GM10248 (cell line): ENCODE results near the gene KLK12.

ENCODE experiments used
- CTCF ChIA-PET: fragments of 300-600 bp; sonication (Branson Sonifier 250); formaldehyde crosslinking; extraction: SDS; loops from one replicate; lab custom pipeline; 2021; ENCODE audit warnings: antibody characterized with exemption; lab: Yijun Ruan, JAX
- POLR2A ChIA-PET: fragments of 350-650 bp; sonication (Branson Sonifier 250); formaldehyde crosslinking; extraction: SDS; loops from one replicate; lab custom pipeline; 2020; ENCODE audit warnings: antibody characterized with exemption; lab: Yijun Ruan, JAX
- DNase-seq: peaks from one replicate; pipeline ENCODE4 v3.0.0; 2012; ENCODE audit errors: extremely low spot score
- CTCF ChIP-seq: IDR thresholded peaks from 2 replicates; pipeline ENCODE4 v1.5.1; 2012; ENCODE audit warnings: mild to moderate bottlenecking, low read depth; ENCODE audit errors: extremely low read depth, missing control alignments, control extremely low read depth

The KLK12 gene

GRCh38 chr19:51022526-51022925 is 12.3 kb downstream of the KLK12 start:
- ChIA-PET CTCF (interaction anchor here (4.6 kb wide), 1 partner anchor 73 kb away, joined by 19 read pairs; no protein-coding TSS in a partner anchor), POLR2A (no interaction called here)
- no peak for DNase-seq
- TF ChIP-seq CTCF, result no peak

GRCh38 chr19:51020988-51021651 is 13.7 kb downstream of the KLK12 start:
- TF ChIP-seq CTCF, result peak; percentile 63
- no peak for DNase-seq
- CTCF ChIA-PET, result interaction anchor here (0.7 to 4.6 kb wide), 8 partner anchors 10 to 74 kb away, joined by 3 to 19 read pairs (median 3); no protein-coding TSS in a partner anchor
- POLR2A ChIA-PET, result interaction anchor here (0.5 kb wide), 1 partner anchor 1262 kb away, joined by 4 read pairs; no protein-coding TSS in a partner anchor

GRCh38 chr19:51019544-51019925 is 15.3 kb downstream of the KLK12 start, which contains the start of gene KLK10:
Gene KLK10, minus strand, starts transcription at chr19:51019709. Its CDS starts 579 bp downstream, at chr19:51019130.
- TF ChIP-seq CTCF, result no peak
- CTCF ChIA-PET, result interaction anchor here (4.6 kb wide), 1 partner anchor 76 kb away, joined by 19 read pairs; no protein-coding TSS in a partner anchor
- POLR2A ChIA-PET, result no interaction called here
- DNase-seq, result no peak

- ChIA-PET CTCF (interaction anchor here (4.6 kb wide), 1 partner anchor 77 kb away, joined by 19 read pairs; no protein-coding TSS in a partner anchor), POLR2A (interaction anchor here (0.6 kb wide), 1 partner anchor 214 kb away, joined by 4 read pairs; no protein-coding TSS in a partner anchor)
- no peak for DNase-seq
- TF ChIP-seq CTCF, result no peak
These were observed 15.9 kb downstream of the KLK12 start for GRCh38 chr19:51018745-51019543.

GRCh38 chr19:51016798-51017683 is 17.8 kb downstream of the KLK12 start:
- peak; percentile 24 for TF ChIP-seq CTCF
- peak; percentile 86 for DNase-seq
- POLR2A ChIA-PET, result no interaction called here
- CTCF ChIA-PET, result interaction anchor here (1.0 to 1.1 kb wide), 2 partner anchors 79 to 461 kb away, joined by 3 read pairs; no protein-coding TSS in a partner anchor
